EH (cell line): ENCODE data around the gene DNASE1.
"Not testable (repeated sequence)": the region's sequence is repeated elsewhere in the genome, so short reads cannot be mapped to it uniquely, and the experiment has no call there.

ENCODE experiments used
- DNase-seq: peaks from one replicate; pipeline ENCODE4 v3.0.0-alpha.2; 2015; ENCODE audit warnings: low read depth

Gene DNASE1

DNA sequence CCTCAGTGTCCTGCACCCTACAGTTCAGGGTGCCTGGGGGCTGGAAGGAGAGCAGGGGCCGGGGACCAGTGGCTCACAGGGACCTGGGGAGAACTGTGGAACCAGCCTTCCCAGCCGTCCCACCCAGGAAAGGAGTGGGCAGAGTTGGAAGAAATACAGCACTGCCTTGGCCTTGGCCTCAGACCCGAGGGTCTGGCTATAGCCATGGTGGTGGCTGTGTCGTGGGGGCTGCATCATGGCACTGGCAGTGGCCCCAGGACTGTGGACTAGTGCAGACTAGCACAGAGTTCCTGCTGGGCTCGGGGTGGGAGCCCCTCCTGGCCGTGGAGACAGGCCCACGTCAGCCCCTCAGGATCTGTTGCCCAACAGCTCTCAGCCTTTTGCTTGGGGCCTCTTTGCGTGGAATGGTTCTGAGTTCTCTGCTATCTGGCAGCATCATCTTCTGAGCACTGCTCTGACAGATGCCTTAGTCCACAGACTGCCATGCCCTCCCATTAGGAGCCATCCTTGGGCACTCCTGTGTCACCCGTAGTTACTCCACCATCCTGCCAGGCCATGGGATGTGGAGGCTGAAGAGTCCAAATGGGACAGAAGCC lies 12.6 kb upstream of the DNASE1 start:
- no peak for DNase-seq

DNA sequence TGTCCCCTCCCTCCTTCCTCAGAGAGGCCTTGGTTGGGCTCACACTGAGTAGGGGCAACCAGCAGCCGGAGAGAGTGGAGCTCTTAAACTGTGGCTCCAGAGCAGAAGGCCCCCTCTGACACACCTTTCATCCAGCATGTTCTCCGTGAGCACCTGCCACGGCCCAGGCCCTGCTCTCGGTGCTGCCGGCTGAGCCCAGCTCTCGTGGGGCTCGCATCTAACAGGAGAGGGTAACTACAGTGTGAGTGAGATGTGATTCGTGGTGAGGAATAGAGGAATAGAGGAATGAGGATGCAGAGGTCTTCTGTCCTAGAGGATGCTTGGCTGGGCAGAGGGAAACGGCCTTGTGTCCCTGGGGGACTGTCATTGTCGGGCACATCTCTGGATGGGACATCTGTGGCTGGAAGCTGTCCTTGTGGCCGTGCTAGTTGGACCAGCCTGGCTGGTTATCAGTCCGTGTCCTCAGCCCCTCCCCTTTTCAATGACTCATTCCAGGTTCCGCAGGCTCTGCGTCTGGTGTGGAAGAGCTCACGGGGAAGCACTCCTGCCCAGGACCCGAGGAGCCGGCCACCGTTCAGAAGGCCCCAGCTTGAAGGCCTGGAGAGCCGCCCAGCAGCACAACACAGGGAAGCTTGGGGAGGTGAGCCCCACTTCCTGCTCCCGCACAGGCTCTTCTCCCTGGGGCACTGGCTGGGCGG lies 11.9 kb upstream of the DNASE1 start:
- DNase-seq = peak; percentile 47

DNA sequence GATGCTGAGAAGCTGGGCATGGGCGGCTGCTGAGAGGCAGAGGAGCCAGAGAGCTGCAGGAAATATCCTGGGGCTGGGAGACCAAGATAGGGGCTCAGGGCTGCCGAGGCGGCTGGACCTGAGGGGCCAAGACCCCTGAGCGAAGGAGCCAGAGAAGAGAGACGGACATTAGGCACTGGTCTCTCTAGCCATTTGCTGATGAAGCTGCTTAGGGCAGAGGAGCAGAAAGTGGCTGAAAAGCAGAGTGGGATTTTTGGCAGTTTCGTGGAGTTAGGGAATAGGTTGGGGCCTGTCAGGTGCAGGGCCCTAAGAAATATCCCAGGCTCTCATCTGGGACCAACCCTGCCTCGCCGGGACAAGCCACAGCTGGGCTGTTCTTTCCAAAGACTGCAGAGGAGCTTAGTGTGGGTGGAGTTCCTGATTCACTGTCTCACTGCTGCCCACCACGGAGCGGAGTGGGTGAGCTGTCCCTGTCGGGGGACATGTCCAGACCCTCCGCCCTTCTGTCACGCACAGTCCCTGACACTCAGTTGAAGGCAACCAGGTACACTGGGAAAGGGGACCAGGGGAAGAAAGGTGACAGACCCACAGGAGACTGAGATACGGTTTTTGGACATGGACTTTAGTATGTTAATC lies 11.3 kb upstream of the DNASE1 start:
- DNase-seq = no peak

DNA sequence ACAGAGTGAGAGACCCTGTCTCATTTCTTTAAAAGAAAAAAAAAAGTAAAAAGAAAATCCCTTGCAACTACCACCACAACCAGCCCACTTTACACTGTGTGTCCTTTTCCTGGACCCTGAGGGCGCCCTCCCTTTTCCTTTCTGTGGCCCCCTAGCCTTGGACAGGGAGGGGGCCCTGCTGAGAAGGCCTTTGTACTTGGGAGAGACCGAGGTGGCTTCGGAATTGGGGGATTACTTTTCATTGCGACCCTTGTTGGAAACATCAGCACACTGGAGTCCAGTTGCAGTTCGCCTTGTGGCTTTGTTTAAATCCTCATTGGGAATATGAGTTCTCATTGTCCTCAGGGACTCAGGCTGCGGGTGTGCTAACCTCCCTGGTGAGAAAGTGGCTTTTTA lies 9.4 kb upstream of the DNASE1 start:
- no peak for DNase-seq

DNA sequence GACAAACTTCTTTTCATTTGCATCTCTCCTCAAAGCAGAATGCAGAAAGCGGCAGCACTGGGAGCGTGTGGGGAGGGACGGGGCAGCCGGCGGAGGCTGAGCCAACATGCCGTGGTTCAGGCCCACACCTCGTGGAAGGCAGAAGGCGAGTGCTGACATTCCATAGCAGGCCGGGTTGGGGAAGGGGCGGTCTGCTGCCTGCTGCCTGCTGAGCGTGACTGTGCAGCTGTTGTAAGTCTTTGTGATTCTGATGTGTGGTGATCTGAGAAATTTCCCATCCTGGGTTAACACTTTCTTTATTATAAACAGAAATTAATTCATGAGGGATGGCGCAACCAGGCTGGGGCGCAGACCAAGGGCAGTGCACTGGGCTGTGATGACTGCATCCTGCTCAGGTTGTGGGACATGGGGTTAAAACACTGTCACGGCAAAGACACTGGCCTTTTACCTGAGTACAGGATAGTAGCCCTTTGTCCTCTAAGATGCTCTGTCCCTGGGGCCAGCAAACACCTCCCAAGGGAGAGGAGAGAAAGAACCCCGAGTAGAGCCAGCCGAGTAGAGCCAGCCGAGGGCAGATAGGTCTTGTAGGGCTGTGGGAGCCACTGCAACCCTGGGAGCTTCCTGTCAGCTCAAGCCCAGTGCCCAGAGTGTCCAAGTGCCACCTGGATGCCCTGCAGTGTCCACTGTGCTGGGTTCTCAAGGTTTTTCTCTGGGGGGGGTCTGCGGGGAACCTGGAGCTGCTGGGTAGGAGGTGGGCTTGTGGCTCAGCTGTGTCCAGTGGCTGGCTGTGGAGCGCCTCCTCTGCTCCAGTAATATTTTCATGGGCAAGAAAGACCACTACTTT lies 8.8 kb upstream of the DNASE1 start:
- peak; percentile 23 for DNase-seq

DNA sequence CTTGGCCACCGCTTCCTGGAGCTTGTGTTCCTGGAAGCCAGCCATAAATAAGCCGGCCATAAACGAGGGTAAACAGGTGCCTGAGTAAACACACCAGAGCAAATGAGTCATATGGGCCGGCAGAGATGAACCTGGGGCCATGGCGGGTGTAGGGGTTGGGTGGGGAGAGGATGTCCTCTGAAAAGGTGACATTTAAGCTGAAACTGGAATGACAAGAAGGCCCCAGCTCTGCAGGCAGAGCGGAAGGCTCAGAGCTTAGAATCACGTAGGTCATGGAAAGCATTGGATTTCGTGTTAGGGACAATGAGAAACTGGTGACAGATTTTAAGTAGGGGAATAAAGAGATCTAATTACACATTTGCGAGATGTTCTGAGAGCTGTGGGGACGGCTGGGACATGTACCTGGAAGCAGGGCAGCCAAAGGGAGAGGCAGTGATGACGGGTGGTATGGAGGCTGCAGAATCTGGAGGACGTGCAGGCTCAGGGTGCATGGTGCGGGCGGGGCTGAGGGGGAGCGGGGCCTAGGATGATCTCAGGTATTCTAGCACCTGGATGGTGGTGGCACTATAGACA lies 8.1 kb upstream of the DNASE1 start:
- DNase-seq = peak; percentile 14

DNA sequence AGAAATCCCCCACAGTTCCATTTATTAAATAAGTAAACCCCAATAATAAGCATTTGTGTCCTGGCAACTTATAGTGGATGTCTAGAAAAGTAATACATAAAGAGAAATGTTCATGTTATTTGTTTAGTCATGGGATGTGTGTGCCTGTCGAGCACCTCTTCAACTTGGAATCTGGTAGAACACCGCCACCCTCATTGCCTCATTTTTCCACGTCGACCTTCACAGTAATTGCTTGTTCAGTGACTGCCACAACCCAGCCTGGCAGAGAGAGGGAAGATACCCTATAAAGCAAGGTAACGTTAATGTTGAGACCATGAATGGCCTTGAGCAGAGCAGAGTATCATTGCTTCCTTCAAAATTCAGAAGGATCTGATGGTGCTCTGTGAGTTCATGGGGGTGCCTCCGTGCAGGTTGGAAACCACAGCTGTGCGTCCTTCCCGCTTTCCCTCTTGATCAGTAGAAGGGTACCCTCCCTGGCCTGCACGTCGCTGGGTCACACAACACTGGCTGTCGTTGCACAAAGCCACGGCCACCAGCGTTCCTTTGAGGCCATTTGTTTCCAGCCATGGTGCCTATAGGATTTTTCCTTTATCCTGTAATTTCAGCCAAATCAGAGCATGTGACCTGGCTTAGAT lies 3.7 kb upstream of the DNASE1 start:
- no peak for DNase-seq

DNA sequence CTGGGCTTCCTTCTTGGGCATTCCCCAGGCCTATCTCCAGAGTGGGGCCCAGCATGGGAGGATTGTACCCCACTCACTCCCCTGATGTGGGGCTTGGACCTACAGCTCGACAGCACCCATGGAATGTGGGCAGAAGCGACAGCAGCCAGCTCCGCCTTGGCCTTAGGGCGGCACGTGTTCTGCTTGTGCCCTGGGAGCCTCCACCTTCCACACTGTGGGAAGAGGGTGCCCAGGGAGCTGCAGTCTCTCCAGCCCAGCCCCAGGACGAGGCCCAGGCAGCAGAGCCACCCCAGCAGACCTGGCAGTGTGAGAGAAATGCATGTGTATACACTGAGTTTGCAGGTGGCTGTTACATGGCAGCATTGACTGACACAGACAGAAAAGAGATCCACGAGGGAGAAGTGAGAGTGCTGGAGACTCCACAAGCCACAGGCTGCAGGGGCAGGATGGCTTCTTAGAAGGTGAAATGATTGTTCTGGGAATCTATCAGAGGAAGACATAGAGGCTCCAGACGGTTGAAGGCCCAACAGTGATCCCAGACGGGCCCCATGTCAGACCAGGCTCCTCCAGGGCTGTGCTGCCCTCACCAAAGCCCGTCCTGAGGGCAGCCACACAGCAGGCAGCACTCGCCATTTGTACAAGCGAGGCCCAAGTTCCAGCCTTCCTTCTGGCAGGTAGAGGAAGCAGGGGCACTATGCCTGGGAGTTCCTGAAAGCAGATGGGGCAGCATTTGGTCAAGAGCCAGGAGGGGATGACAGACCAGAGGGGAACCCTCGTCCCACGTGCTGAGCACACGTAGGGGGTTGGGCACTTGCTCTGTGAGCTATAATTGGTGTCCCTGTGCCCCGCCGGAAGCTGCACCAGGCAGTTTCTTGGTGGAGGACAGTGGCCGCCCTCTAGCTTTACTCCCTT lies 2.8 kb upstream of the DNASE1 start:
- DNase-seq = no peak

DNA sequence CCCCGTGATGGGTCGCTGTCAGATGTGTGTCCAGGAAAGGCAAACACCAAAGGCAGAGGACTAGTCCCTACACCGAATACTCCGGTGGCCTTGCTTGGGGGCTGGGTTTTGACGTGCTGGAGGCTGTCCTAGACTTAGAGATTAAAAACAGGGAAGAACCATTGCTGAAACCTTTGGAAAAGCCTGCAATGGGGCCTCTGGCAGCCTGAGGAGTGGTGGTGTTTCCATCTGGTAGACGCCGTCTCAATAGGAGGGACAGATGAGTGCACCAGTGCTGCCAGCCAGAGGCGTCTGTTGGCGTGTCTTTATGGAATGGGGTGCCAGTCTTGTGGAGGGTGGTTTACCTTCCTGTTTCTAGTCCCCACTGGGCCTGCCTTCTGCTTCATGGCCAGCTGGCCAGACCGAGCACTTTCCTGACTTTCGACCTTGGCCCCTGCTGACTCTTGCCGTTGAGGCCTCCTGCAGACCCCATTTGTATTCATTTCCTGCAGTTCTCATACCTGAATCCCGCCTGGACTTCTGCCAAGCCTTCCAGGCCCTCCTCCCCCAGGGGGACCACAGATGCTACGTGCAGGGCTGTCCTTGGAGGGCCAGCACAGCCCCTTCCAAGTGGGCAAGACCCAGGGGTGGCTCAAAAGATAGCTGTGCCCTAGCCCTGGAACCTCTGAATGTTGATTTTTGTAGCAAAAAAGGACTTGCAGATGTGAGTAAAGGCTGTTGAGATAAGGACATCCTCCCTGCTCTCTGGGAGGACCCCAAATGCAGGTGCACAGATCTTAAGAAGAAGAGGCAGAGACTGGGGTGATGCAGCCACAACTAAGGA lies 1.9 kb upstream of the DNASE1 start:
- no peak for DNase-seq

DNA sequence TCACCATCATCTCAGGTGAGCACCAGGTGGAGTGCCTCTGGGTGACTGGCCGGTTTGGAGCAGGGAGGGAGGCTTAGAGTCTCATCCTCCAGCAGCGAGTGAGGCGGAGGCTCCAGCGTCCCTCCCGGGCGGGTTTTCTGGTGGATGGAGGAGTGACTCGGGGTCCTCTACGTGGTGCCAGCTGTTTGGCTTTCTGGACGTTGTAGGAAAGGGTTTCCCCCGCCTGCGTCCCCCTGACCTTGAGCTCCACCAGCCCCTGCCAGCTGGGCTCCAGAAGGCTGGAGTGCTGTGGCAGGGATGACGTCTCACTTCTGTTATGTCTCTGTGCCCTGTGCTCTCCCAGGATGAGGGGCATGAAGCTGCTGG lies 522 bp downstream of the DNASE1 start:
- DNase-seq = no peak

DNA sequence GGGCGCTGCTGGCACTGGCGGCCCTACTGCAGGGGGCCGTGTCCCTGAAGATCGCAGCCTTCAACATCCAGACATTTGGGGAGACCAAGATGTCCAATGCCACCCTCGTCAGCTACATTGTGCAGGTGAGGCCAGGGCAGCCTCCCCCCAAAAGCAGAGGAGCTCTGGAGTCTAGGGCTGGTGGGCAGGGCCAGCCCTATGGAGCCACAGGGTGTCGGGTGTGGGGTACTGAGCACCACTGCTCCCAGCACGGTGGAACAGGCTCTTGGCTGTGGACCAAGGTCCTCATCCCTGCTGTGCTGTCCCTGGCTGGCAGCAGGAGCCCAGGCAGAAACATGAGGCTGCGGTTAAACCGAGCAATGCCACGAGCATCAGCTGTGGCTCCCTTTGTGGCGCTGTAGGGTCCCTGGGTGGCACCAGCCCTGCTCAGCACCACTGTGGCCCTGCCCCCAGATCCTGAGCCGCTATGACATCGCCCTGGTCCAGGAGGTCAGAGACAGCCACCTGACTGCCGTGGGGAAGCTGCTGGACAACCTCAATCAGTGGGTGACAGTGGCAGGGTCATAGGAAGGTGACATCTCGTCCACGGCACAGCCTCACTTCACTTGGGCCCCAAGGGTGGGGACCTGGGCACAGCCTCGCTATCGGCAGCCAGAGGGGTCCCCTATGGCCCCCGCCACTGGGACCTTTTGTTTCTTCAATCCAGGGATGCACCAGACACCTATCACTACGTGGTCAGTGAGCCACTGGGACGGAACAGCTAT lies 1.1 kb downstream of the DNASE1 start:
- no peak for DNase-seq

DNA sequence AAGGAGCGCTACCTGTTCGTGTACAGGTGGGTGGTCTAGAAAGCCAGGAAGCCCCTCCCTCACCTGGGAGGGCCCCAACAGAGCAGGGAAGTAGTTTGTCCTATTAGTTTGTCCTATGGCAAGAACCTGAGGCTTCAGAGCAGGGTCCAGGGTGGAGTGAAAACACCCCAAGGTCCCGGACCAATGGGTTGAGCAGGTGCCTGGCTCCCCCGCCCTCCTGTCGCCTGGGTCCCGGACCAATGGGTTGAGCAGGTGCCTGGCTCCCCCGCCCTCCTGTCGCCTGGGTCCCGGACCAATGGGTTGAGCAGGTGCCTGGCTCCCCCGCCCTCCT lies 1.6 kb downstream of the DNASE1 start:
- not testable (repeated sequence) for DNase-seq

DNA sequence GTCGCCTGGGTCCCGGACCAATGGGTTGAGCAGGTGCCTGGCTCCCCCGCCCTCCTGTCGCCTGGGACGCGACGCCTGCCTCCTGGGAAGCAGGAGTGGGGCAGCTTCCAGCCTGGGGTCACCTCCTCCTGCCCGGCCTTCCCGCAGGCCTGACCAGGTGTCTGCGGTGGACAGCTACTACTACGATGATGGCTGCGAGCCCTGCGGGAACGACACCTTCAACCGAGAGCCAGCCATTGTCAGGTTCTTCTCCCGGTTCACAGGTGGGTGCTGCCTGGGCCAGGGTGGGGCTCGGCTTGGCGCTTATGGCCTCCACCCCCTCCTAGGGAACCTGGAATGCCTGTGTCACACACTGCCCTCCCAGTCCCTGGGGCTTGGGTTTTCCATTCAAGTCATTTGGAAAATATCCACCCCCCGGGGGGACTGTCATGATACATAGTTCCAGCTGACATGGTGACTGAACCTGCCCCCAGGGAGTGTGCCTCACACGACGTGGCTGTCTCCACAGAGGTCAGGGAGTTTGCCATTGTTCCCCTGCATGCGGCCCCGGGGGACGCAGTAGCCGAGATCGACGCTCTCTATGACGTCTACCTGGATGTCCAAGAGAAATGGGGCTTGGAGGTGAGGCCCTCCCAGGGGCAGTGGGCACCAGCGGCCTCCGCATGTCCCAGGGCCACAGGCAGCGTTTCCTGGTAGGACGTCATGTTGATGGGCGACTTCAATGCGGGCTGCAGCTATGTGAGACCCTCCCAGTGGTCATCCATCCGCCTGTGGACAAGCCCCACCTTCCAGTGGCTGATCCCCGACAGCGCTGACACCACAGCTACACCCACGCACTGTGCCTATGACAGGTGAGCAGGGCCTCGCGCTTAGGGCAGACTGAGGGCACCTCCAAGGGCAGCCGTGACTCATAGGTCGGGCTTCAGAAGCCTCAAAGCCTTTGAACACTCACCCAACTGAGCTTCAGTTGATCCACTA lies 2.3 kb downstream of the DNASE1 start:
- DNase-seq = no peak

DNA sequence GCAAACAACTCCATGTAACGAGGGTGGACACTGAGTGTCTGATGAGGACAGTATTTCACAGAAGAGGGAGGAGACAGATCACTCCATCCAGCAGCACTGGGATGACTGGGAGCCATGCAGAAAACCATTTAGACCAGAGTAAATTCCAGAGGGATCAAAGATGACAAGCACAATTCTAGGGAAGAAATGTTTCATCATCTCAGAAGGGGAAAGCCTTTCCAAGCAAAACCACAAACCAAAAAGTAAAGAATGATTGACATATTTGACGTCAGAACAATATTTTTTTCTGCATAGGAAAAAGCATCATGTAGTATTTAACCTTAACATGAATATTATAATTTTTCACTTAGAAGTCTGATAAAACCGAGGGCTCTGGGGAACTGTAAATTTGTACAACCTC lies 4.8 kb downstream of the DNASE1 start:
- peak; percentile 49 for DNase-seq

DNA sequence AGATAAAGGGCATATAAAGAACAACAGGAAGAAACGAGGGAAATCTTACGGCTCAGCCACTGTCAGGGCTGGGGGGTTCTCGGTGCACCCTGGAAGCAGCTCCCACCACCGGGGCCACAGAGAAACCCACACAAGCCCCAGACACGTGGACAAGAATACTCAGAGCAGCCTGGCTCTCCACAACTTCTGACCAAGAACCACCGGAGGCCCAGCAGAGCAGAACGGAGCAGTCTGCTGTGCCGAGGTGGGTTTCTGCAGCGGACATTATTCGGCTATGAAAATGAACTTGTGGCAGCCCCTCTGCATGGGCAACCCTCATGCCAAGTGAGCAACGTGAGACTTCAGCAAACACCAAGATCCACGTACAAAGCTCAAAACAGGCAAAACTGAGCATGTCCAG lies 6.8 kb downstream of the DNASE1 start:
- DNase-seq = no peak

DNA sequence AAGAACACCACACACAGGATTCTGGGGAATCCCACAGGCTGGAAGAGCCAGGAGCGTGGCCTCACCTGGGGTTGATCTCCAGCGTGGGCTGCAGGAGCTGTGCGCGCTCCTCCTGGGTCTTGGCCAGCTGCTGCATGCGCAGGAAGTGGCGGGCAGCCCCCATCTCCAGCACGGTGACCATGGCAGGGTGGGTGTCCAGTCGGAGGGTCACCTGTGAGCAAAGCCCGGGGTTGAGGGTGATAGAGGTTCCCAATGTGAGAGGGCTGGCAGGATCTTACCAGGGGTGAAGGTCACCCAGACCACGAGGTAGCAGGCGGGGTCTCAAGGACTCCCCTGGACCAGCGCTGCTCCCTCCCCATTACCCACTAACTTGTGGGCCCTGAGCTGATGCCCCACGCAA lies 7.4 kb downstream of the DNASE1 start:
- DNase-seq = no peak

DNA sequence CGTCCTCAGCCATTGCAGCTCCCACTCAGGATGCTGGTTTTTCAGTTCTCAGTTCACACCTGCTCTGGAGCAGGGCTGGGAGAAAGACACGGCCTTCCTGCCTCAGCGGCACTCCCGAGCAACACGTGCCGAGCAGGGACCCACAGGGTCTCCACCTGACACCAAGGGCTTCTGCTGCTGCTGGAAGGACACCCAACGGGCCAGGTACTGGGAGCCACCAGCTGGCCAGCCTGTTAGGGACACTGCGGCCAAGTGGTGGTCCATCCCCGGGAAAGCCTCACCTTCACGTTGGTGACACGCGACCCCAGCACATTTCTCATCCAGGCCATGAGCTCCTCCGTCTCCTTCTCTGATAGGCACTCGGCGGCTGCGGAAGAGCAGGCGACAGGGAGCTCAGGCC lies 8.1 kb downstream of the DNASE1 start:
- DNase-seq = no peak
